OCI-LY7 (cell line): ENCODE measurements around the gene ZFHX2. TPM values are rescaled to one million over a fixed set of nuclear protein-coding genes. Genes with fewer than 3 reads are reported as not detected.
"Not testable (repeated sequence)": the region's sequence is repeated elsewhere in the genome, so short reads cannot be mapped to it uniquely, and the experiment has no call there.

Source experiments
- BruUV-seq: library from RNA; stranded (reverse); fragments of 400-500 nt; replicated peaks from 2 replicates; lab custom pipeline; 2021; lab: Mats Ljungman, UMichigan
- CTCF ChIA-PET: fragments of 300-600 bp; sonication (Branson Sonifier 250); formaldehyde crosslinking; loops from one replicate; lab custom pipeline; 2022; ENCODE audit warnings: antibody characterized with exemption; ENCODE audit not compliant: unreplicated experiment; lab: Charles Lee
- POLR2A ChIA-PET: fragments of 300-600 bp; sonication (Branson Sonifier 250); formaldehyde crosslinking; loops from one replicate; lab custom pipeline; 2022; ENCODE audit warnings: antibody characterized with exemption; lab: Charles Lee
- DNase-seq: peaks from one replicate; pipeline ENCODE4 v3.0.0-alpha.2; 2015; ENCODE audit warnings: low spot score
- H2AFZ ChIP-seq: fragments of 200-600 bp; sonication (generic), shearing (Covaris generic); 2 replicates; pipeline ENCODE4 v1.6.1; 2014; ENCODE audit warnings: mild to moderate bottlenecking, antibody characterized with exemption, low read length, moderate library complexity
- H3K27ac ChIP-seq: fragments of 200-600 bp; sonication (generic); 2 replicates; pipeline ENCODE4 v1.5.1; 2014; ENCODE audit warnings: mixed run types, low read depth, mild to moderate bottlenecking, moderate library complexity, low read length, inconsistent platforms; ENCODE audit not compliant: poor library complexity, severe bottlenecking
- H3K36me3 ChIP-seq: fragments of 200-600 bp; sonication (generic); 2 replicates; pipeline ENCODE4 v1.6.1; 2014; ENCODE audit warnings: mild to moderate bottlenecking, antibody characterized with exemption, low read length, moderate library complexity, mixed read lengths; ENCODE audit not compliant: insufficient read depth
- H3K4me1 ChIP-seq: fragments of 200-600 bp; sonication (generic); 2 replicates; pipeline ENCODE4 v1.5.1; 2014; ENCODE audit warnings: mild to moderate bottlenecking, low read length; ENCODE audit not compliant: insufficient read depth, poor library complexity, severe bottlenecking
- H3K4me2 ChIP-seq: fragments of 200-600 bp; sonication (generic); 2 replicates; pipeline ENCODE4 v1.6.1; 2014; ENCODE audit warnings: mild to moderate bottlenecking, low read length
- H3K4me3 ChIP-seq: fragments of 200-600 bp; sonication (generic); 2 replicates; pipeline ENCODE4 v1.5.1; 2014; ENCODE audit warnings: mild to moderate bottlenecking, low read depth, low read length; ENCODE audit not compliant: poor library complexity, severe bottlenecking
- H3K79me2 ChIP-seq: fragments of 200-600 bp; sonication (generic); 2 replicates; pipeline ENCODE4 v1.6.1; 2016; ENCODE audit warnings: low read depth, mild to moderate bottlenecking, low read length, moderate library complexity, mixed read lengths; ENCODE audit not compliant: insufficient read depth
- H3K9me2 ChIP-seq: fragments of 200-600 bp; sonication (generic); 2 replicates; pipeline ENCODE4 v1.6.1; 2016; ENCODE audit warnings: mild to moderate bottlenecking, low read length, mixed read lengths; ENCODE audit not compliant: insufficient read depth
- H3K9me3 ChIP-seq: fragments of 200-600 bp; sonication (generic); 2 replicates; pipeline ENCODE4 v1.6.1; 2014; ENCODE audit warnings: mild to moderate bottlenecking, mixed run types, low read length, mixed read lengths
- H4K20me1 ChIP-seq: fragments of 200-600 bp; sonication (generic); 2 replicates; pipeline ENCODE4 v1.6.1; 2014; ENCODE audit warnings: mild to moderate bottlenecking, antibody characterized with exemption, low read length, moderate library complexity, mixed read lengths; ENCODE audit not compliant: insufficient read depth
- CTCF ChIP-seq: fragments of 200-600 bp; sonication (generic); conservative IDR thresholded peaks from 2 replicates; pipeline ENCODE4 v1.5.1; 2014; ENCODE audit warnings: mild to moderate bottlenecking, antibody characterized with exemption, low read length, moderate library complexity, mixed read lengths
- EZH2phosphoT487 ChIP-seq: fragments of 200-600 bp; sonication (generic); IDR thresholded peaks from 2 replicates; pipeline ENCODE4 v1.6.1; 2018; ENCODE audit warnings: low read depth, borderline replicate concordance, mild to moderate bottlenecking, mixed run types, antibody characterized with exemption, low read length, moderate library complexity, mixed read lengths
- intact Hi-C: fragments of 100-400 bp; cut with micrococcal nuclease; formaldehyde crosslinking; loops from one replicate; pipeline ENCODE4 v1.10.0; 2022; ENCODE audit not compliant: unreplicated experiment
- total RNA-seq, 2 experiments: library from RNA; depleted of rRNA in 1 of 2; stranded (reverse); fragments of >200 nt in 1 of 2; shearing (Covaris generic) in 1 of 2; gene quantifications; 2 replicates each; pipeline ENCODE4 v1.2.3, GENCODE V29; 2014 to 2022

The ZFHX2 gene
- total RNA-seq, 2 experiments from 2014 or later, result 0.60 to 1.8 TPM

- ChIA-PET CTCF (interaction anchor here (0.6 kb wide), 2 partner anchors 57 to 61 kb away, joined by 3 read pairs; no protein-coding TSS in a partner anchor), POLR2A (interaction anchor here (0.6 to 0.9 kb wide), 2 partner anchors 9 to 70 kb away, joined by 3 to 6 read pairs; no protein-coding TSS in a partner anchor)
- no peaks in the 10 kb centered on the region for H3K9me3 ChIP-seq
- no peak overlapping the region for H2AFZ ChIP-seq
- no peaks in the 10 kb centered on the region for H4K20me1 ChIP-seq
- H3K27ac ChIP-seq, result no peak overlapping the region
- no peaks in the 10 kb centered on the region for H3K4me1 ChIP-seq
- H3K4me3 ChIP-seq, result no peak overlapping the region
- intact Hi-C loops, result loop anchor here (2.0 kb wide), 1 partner anchor 55 kb away; no protein-coding TSS in a partner anchor
- no peaks in the 10 kb centered on the region for H3K36me3 ChIP-seq
- TF ChIP-seq EZH2phosphoT487 (no peak), CTCF (no peak)
- H3K79me2 ChIP-seq, result no peaks in the 10 kb centered on the region
- H3K9me2 ChIP-seq, result no peaks in the 10 kb centered on the region
- no peak overlapping the region for H3K4me2 ChIP-seq
- no TSS peak for BruUV-seq
- no peak for DNase-seq
Measured at GRCh38 chr14:23538050-23538718, 13.4 kb downstream of the ZFHX2 start.

GRCh38 chr14:23537351-23538049 lies 14.1 kb downstream of the ZFHX2 start:
- no peaks in the 10 kb centered on the region for H3K9me3 ChIP-seq
- H3K9me2 ChIP-seq, result no peaks in the 10 kb centered on the region
- no peak overlapping the region for H2AFZ ChIP-seq
- no peak overlapping the region for H3K4me2 ChIP-seq
- DNase-seq, result peak; percentile 9
- intact Hi-C loops, result loop anchor here (2.0 kb wide), 1 partner anchor 55 kb away; no protein-coding TSS in a partner anchor
- H3K27ac ChIP-seq, result no peak overlapping the region
- no peaks in the 10 kb centered on the region for H3K79me2 ChIP-seq
- POLR2A ChIA-PET, result interaction anchor here (0.9 to 1.5 kb wide), 2 partner anchors 9 to 12 kb away, joined by 3 read pairs; no protein-coding TSS in a partner anchor
- BruUV-seq, result no TSS peak
- H3K4me3 ChIP-seq, result no peak overlapping the region
- H3K4me1 ChIP-seq, result no peaks in the 10 kb centered on the region
- no peaks in the 10 kb centered on the region for H3K36me3 ChIP-seq
- no peak for TF ChIP-seq CTCF
- TF ChIP-seq EZH2phosphoT487, result no peak
- H4K20me1 ChIP-seq, result no peaks in the 10 kb centered on the region
- CTCF ChIA-PET, result interaction anchor here (0.6 kb wide), 2 partner anchors 56 to 60 kb away, joined by 3 read pairs; no protein-coding TSS in a partner anchor

- H3K36me3 ChIP-seq, H3K4me3 ChIP-seq, H3K4me1 ChIP-seq, H3K9me2 ChIP-seq, BruUV-seq, intact Hi-C loops, CTCF ChIA-PET, H4K20me1 ChIP-seq, DNase-seq, H3K79me2 ChIP-seq, H2AFZ ChIP-seq, H3K9me3 ChIP-seq, H3K4me2 ChIP-seq, H3K27ac ChIP-seq: not testable (repeated sequence)
- POLR2A ChIA-PET, result interaction anchor here (1.2 to 1.5 kb wide), 2 partner anchors 13 to 259 kb away, joined by 3 to 5 read pairs; no protein-coding TSS in a partner anchor
Measured at GRCh38 chr14:23536906-23537305, 14.7 kb downstream of the ZFHX2 start.
